A549 (cell line): Measurements from ENCODE around the gene ESR2. TPM values are rescaled to one million over a fixed set of nuclear protein-coding genes. Genes with fewer than 3 reads are reported as not detected.

Source experiments
- ATAC-seq, 2 experiments: fragments of 200-7000 bp in 1 of 2; fragments of >200 bp in 1 of 2; cut with Nextera tagmentation in 1 of 2; cut with Tn5 transposase in 1 of 2; 3 replicates each; pipeline versions ENCODE4 v1.8.0 to v1.9.1; 2018 to 2020; ENCODE audit warnings: mild to moderate bottlenecking in 1 of 2, moderate library complexity in 1 of 2
- CTCF ChIA-PET: fragments of 300-600 bp; sonication (Branson Sonifier 250); formaldehyde crosslinking; extraction: SDS; loops from one replicate; lab custom pipeline; 2021; ENCODE audit warnings: antibody characterized with exemption, inconsistent platforms; lab: Yijun Ruan, JAX
- POLR2A ChIA-PET: fragments of 350-600 bp; formaldehyde crosslinking; extraction: SDS; loops from one replicate; lab custom pipeline; 2021; ENCODE audit warnings: antibody characterized with exemption, inconsistent platforms; lab: Yijun Ruan, JAX
- DNase-seq, 2 experiments: peaks; one replicate each; pipeline versions ENCODE4 v3.0.0 to v3.0.0-alpha.2; 2011 to 2016; ENCODE audit warnings: low read depth in 1 of 2, low spot score in 1 of 2
- FAIRE-seq: peaks from 2 replicates; lab custom pipeline; 2011; peaks lifted over from hg19 to GRCh38; lab: Jason Lieb, UNC
- H3K27ac ChIP-seq, 2 experiments: fragments of >200 bp; sonication (Bioruptor Twin); formaldehyde crosslinking; 3 replicates each; pipeline ENCODE4 v1.5.1; 2016 to 2017
- H3K4me1 ChIP-seq: fragments of >200 bp; sonication (Bioruptor Twin); formaldehyde crosslinking; 3 replicates; pipeline ENCODE4 v1.6.1; 2016
- H3K4me2 ChIP-seq: fragments of >200 bp; sonication (Bioruptor Twin); formaldehyde crosslinking; 3 replicates; pipeline ENCODE4 v1.6.1; 2016
- H3K4me3 ChIP-seq: fragments of >200 bp; sonication (Bioruptor Twin); formaldehyde crosslinking; 3 replicates; pipeline ENCODE4 v1.5.1; 2016
- H3K9me3 ChIP-seq: fragments of >200 bp; sonication (Bioruptor Twin); formaldehyde crosslinking; 3 replicates; pipeline ENCODE4 v1.6.1; 2016
- ATOH8 ChIP-seq: fragments of 250-450 bp; sonication (Bioruptor Pico); IDR thresholded peaks from 2 replicates; pipeline ENCODE4 v1.5.0; 2020; ENCODE audit warnings: low read depth, mild to moderate bottlenecking, moderate library complexity
- CBX8 ChIP-seq: fragments of 200-600 bp; sonication (generic); IDR thresholded peaks from 2 replicates; pipeline ENCODE4 v1.6.1; 2016
- E2F6 ChIP-seq: IDR thresholded peaks from 2 replicates; pipeline ENCODE4 v1.6.1; 2012; ENCODE audit warnings: low read depth, borderline replicate concordance
- EHF ChIP-seq: fragments of 250-450 bp; sonication (Bioruptor Pico); IDR thresholded peaks from 2 replicates; pipeline ENCODE4 v1.5.0; 2020; ENCODE audit warnings: mild to moderate bottlenecking
- EHMT2 ChIP-seq: fragments of 200-600 bp; sonication (generic); IDR thresholded peaks from 2 replicates; pipeline ENCODE4 v1.6.1; 2016; ENCODE audit warnings: antibody characterized with exemption, low read depth, mild to moderate bottlenecking, moderate library complexity
- ESRRA ChIP-seq: fragments of 150-350 bp; IDR thresholded peaks from 2 replicates; pipeline ENCODE4 v1.6.1; 2014; ENCODE audit warnings: mild to moderate bottlenecking, low read length, borderline replicate concordance
- FOSB ChIP-seq: fragments of 250-450 bp; sonication (Bioruptor Pico); IDR thresholded peaks from 2 replicates; pipeline ENCODE4 v1.5.0; 2020; ENCODE audit warnings: mild to moderate bottlenecking, moderate library complexity
- GATA3 ChIP-seq: IDR thresholded peaks from 2 replicates; pipeline ENCODE4 v1.6.1; 2012; ENCODE audit warnings: borderline replicate concordance
- HEYL ChIP-seq: fragments of 250-450 bp; sonication (Bioruptor Pico); IDR thresholded peaks from 2 replicates; pipeline ENCODE4 v1.8.0; 2021; ENCODE audit warnings: mild to moderate bottlenecking, moderate library complexity
- HOXB13 ChIP-seq: fragments of 250-450 bp; sonication (Bioruptor Pico); IDR thresholded peaks from 2 replicates; pipeline ENCODE4 v1.5.0; 2020; ENCODE audit warnings: low read depth, mild to moderate bottlenecking, moderate library complexity
- JUN ChIP-seq, 2 experiments: fragments of >200 bp; sonication (Bioruptor Twin); formaldehyde crosslinking; IDR thresholded peaks; 2 replicates in 1 of 2; 3 replicates in 1 of 2; pipeline ENCODE4 v1.6.1; 2016 to 2017
- KDM5A ChIP-seq: fragments of 200-600 bp; sonication (generic); IDR thresholded peaks from 2 replicates; pipeline ENCODE4 v1.6.1; 2016; ENCODE audit warnings: antibody characterized with exemption, mild to moderate bottlenecking
- MAX ChIP-seq: IDR thresholded peaks from 2 replicates; pipeline ENCODE4 v1.6.1; 2012
- NFE2L2 ChIP-seq: fragments of 150-350 bp; conservative IDR thresholded peaks from 2 replicates; pipeline ENCODE4 v1.6.1; 2014; ENCODE audit warnings: low read length
- NPAS2 ChIP-seq: fragments of 250-450 bp; sonication (Bioruptor Pico); IDR thresholded peaks from 2 replicates; pipeline ENCODE4 v1.8.0; 2022; ENCODE audit warnings: mild to moderate bottlenecking, moderate library complexity, borderline replicate concordance
- RAD21 ChIP-seq, 2 experiments: fragments of >200 bp in 1 of 2; sonication (Bioruptor Twin) in 1 of 2; formaldehyde crosslinking in 1 of 2; IDR thresholded peaks in 1 of 2; conservative IDR thresholded peaks in 1 of 2; 2 replicates in 1 of 2; 3 replicates in 1 of 2; pipeline ENCODE4 v1.6.1; 2012 to 2018; ENCODE audit warnings: inconsistent platforms in 1 of 2
- RARB ChIP-seq: fragments of 250-450 bp; sonication (Bioruptor Pico); IDR thresholded peaks from 2 replicates; pipeline ENCODE4 v1.8.0; 2021; ENCODE audit warnings: mild to moderate bottlenecking, moderate library complexity
- RCOR1 ChIP-seq: fragments of 150-350 bp; IDR thresholded peaks from 2 replicates; pipeline ENCODE4 v1.6.1; 2014; ENCODE audit warnings: antibody characterized with exemption, low read length, low read depth
- REST ChIP-seq: fragments of 200-600 bp; sonication (generic); IDR thresholded peaks from 2 replicates; pipeline ENCODE4 v1.6.1; 2016; ENCODE audit warnings: antibody characterized with exemption, mild to moderate bottlenecking, moderate library complexity
- SREBF2 ChIP-seq: fragments of 450-650 bp; IDR thresholded peaks from 2 replicates; pipeline ENCODE4 v1.6.1; 2014; ENCODE audit warnings: mild to moderate bottlenecking, moderate library complexity
- USF2 ChIP-seq: fragments of 450-650 bp; IDR thresholded peaks from 2 replicates; pipeline ENCODE4 v1.6.1; 2014; ENCODE audit warnings: antibody characterized with exemption
- WGBS: methylation state at CpG from one replicate; pipeline ENCODE4 v1.1.6; 2017; ENCODE audit errors: missing lambda C conversion rate; 5-methylcytosine and 5-hydroxymethylcytosine counted together
- polyA plus RNA-seq, 4 experiments: library from polyadenylated mRNA; depleted of rRNA in 3 of 4; stranded (reverse); fragments of >200 nt; fragmentation: RNase III in 1 of 4; extraction: RNeasy Plus Mini Kit Qiagen cat#74134 plus additional on column Dnase treatment in 1 of 4; gene quantifications; 2 replicates in 3 of 4; 3 replicates in 1 of 4; pipeline ENCODE4 v1.2.3, GENCODE V29; 2011 to 2017

The ESR2 gene
- polyA plus RNA-seq, 2 of the 4 experiments (the other 2 are of a cell fraction): 0.05 to 0.06 TPM

GRCh38 chr14:64088647-64088964 lies 205.6 kb downstream of the ESR2 start:
- ATAC-seq (no peak), FAIRE-seq (no peak), DNase-seq (no peak)
- H3K4me3 ChIP-seq: no peak overlapping the region
- no peaks in the 10 kb centered on the region for H3K9me3 ChIP-seq
- no peak overlapping the region for H3K4me2 ChIP-seq
- peaks cover 6% of the 10 kb centered on the region; the same call in 1 of the 3 replicates for H3K4me1 ChIP-seq
- ChIA-PET POLR2A (no interaction called here), CTCF (no interaction called here)
- no peak for TF ChIP-seq KDM5A
- TF ChIP-seq MAX: no peak
- TF ChIP-seq RAD21 (conservative IDR thresholded peaks at IDR 0.05 in 1 of 2, IDR thresholded peaks at IDR 0.05 in 1 of 2): no peak
- no peak for TF ChIP-seq EHMT2
- TF ChIP-seq E2F6: no peak
- no peak for TF ChIP-seq HEYL
- TF ChIP-seq JUN (IDR thresholded peaks at IDR 0.05): no peak
- TF ChIP-seq SREBF2: no peak
- no peak for TF ChIP-seq REST
- TF ChIP-seq RARB (CRISPR knock-in tag): no peak
- TF ChIP-seq USF2: no peak
- TF ChIP-seq GATA3: no peak
- no peak for TF ChIP-seq NPAS2 (CRISPR knock-in tag)
- no peak for TF ChIP-seq RCOR1
- no peak for TF ChIP-seq CBX8
- TF ChIP-seq ESRRA: no peak
- TF ChIP-seq EHF: no peak
- no peak for TF ChIP-seq NFE2L2
- no peak overlapping the region for H3K27ac ChIP-seq

- ChIA-PET POLR2A (no interaction called here), CTCF (no interaction called here)
- Histone ChIP-seq H3K4me1 (no peaks in the 10 kb centered on the region), H3K27ac (no peak overlapping the region), H3K4me2 (no peak overlapping the region), H3K9me3 (no peaks in the 10 kb centered on the region), H3K4me3 (no peak overlapping the region)
- no peak for FAIRE-seq
- 75% methylated on average over 7 of the region's 7 CpGs for WGBS
- ATAC-seq: no peak; a peak in 1 of 6 replicates
- no peak for TF ChIP-seq FOSB
- TF ChIP-seq HOXB13 (CRISPR knock-in tag): no peak
- no peak for TF ChIP-seq E2F6
- no peak for TF ChIP-seq ESRRA
- TF ChIP-seq RAD21 (conservative IDR thresholded peaks at IDR 0.05 in 1 of 2, IDR thresholded peaks at IDR 0.05 in 1 of 2): no peak
- TF ChIP-seq ATOH8 (CRISPR knock-in tag): no peak
- no peak for DNase-seq
Measured at GRCh38 chr14:64082837-64083236, 211.3 kb downstream of the ESR2 start.
